ENCODE data around the gene TALDO1.

DNA sequence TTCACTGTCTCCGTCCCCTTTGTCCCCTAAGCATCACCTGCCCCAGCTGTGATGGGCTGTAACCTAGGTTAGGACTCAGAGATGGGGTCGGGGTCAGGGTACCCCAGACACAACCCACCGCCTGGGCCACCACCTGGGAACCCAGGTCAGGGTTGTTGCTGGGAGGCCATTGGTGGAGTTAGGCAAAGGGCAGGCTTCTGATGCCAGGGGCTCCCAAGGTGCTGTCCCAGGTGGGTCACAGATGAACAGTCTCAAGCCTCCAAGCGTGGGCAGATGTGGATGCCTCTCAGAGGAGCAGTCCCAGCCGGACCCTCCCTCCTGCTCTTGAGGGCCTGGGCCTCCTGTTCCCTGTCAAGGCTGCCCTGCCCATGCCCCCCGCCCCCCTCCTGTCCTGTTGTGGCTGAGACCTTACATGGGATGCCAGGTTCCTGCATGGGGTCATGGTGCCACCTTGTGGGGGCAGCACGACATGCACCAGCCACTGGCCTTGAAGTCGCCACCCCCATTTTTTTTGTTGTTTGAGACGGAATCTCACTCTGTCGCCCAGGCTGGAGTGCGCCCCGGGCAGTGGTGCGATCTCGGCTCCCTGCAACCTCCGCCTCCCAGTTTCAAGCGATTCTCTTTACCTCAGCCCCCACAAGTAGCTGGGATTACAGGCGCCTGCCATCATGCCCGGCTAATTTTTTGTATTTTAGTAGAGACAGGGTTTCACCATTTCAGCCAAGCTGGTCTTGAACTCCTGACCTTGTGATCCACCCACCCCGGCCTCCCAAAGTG is 17.9 kb downstream of the TALDO1 start:
- TF ChIP-seq EZH2 (IDR thresholded peaks at IDR 0.05; ENCODE audit: low read length, missing control alignments) (no peak), CTCF (conservative IDR thresholded peaks at IDR 0.05 in 1 of 2, IDR thresholded peaks at IDR 0.05 in 1 of 2; ENCODE audit: low read depth in 1 of 2, low read length in 2 of 2) (peak; percentile 28 to 40)
